G401.6 (cell line): Measurements from ENCODE around the gene KCNT1.

ENCODE experiments used
- FAIRE-seq: peaks from 2 replicates; lab custom pipeline; 2012; peaks lifted over from hg19 to GRCh38; lab: Jason Lieb, UNC

The KCNT1 gene

GRCh38 chr9:135768516-135769218, 66.7 kb downstream of the KCNT1 start:
- no peak for FAIRE-seq

GRCh38 chr9:135769489-135770202, 67.7 kb downstream of the KCNT1 start:
- FAIRE-seq = no peak

- no peak for FAIRE-seq
These were observed 68.2 kb downstream of the KCNT1 start for GRCh38 chr9:135770203-135770535.

- FAIRE-seq = no peak
These were observed 68.8 kb downstream of the KCNT1 start for GRCh38 chr9:135770771-135771170.

- no peak for FAIRE-seq
These were observed 69.5 kb downstream of the KCNT1 start for GRCh38 chr9:135771401-135772051.

- no peak for FAIRE-seq
These were observed 70.2 kb downstream of the KCNT1 start for GRCh38 chr9:135772056-135772646.

GRCh38 chr9:135772702-135773493, 70.9 kb downstream of the KCNT1 start:
- FAIRE-seq = no peak

- FAIRE-seq = no peak
These were observed 71.7 kb downstream of the KCNT1 start for GRCh38 chr9:135773530-135774238.

GRCh38 chr9:135774239-135774747, 72.3 kb downstream of the KCNT1 start:
- FAIRE-seq = no peak

GRCh38 chr9:135774794-135775525, 73.0 kb downstream of the KCNT1 start:
- FAIRE-seq = no peak

- FAIRE-seq = no peak
These were observed 73.9 kb downstream of the KCNT1 start for GRCh38 chr9:135775911-135776310.

GRCh38 chr9:135776893-135777622, 75.1 kb downstream of the KCNT1 start:
- no peak for FAIRE-seq

- no peak for FAIRE-seq
These were observed 75.7 kb downstream of the KCNT1 start for GRCh38 chr9:135777623-135778177.

- FAIRE-seq = no peak
These were observed 76.4 kb downstream of the KCNT1 start for GRCh38 chr9:135778421-135778820.

- FAIRE-seq = no peak
These were observed 77.6 kb downstream of the KCNT1 start for GRCh38 chr9:135779571-135779970.

- no peak for FAIRE-seq
These were observed 78.1 kb downstream of the KCNT1 start for GRCh38 chr9:135780086-135780485.

GRCh38 chr9:135780626-135781025, 78.6 kb downstream of the KCNT1 start:
- FAIRE-seq = no peak

- no peak for FAIRE-seq
These were observed 81.0 kb downstream of the KCNT1 start for GRCh38 chr9:135782946-135783345.

- FAIRE-seq = no peak
These were observed 81.7 kb downstream of the KCNT1 start for GRCh38 chr9:135783540-135784245.
